HG03108 (cell line): ENCODE measurements around the gene SF3A2.

Experiments used
- ATAC-seq: cut with Tn5 transposase; IDR thresholded peaks from one replicate; pipeline ENCODE4 v1.9.1; 2021; ENCODE audit warnings: moderate library complexity; ENCODE audit not compliant: unreplicated experiment

SF3A2 gene

GRCh38 chr19:2226051-2226839 lies 10.4 kb upstream of the SF3A2 start:
- no peak for ATAC-seq

DNA sequence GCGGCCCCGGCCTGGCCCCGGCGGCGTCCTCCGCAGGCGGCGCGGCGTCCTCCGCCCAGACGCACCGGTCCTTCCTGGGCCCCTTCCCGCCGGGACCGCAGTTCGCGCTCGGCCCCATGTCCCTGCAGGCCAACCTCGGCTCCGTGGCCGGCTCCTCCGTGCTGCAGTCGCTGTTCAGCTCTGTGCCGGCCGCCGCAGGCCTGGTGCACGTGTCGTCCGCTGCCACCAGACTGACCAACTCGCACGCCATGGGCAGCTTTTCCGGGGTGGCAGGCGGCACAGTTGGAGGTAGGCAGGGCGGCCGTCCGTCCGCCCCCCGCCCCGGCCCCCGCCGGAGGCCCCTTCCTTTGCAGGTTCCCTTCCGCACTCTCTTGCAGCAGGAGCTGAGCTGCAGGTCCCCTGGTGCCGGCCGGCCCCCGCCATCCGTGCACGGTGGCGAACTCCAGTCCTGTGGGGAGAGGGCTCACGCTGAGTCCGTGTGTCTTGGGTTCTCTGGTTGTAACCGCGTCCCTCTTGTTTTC lies 9.7 kb upstream of the SF3A2 start:
- no peak for ATAC-seq

DNA sequence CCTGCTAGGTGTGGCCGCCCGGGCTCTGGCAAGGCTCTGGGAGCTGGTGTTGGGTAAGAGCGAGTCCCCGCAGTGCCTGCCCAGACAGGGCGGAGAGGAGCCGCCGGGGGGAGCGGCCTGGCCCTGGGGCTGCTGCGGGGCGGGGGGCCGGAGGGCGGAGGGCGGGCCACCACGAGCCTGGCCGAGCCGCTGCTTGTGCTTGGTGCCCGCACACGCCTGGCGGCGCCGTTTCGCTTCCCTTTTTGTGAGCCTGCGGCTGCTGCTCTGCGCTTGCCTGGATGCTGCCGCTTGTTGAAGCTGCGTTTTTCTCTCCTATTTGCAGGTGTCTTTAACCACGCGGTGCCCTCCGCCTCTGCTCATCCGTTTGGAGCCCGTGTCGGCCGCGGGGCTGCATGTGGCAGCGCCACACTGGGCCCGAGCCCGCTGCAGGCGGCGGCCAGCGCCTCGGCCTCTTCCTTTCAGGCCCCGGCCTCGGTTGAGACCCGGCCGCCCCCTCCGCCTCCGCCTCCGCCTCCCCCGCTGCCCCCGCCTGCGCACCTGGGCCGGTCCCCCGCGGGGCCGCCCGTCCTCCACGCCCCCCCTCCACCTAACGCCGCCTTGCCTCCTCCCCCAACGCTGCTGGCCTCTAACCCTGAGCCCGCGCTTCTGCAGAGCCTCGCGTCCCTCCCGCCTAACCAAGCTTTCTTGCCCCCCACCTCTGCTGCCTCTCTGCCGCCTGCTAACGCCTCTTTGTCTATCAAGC lies 9.0 kb upstream of the SF3A2 start:
- no peak for ATAC-seq

- ATAC-seq, result no peak
These were observed 8.2 kb upstream of the SF3A2 start for GRCh38 chr19:2228157-2229030.

- ATAC-seq, result no peak
These were observed 7.3 kb upstream of the SF3A2 start for GRCh38 chr19:2229103-2230032.

GRCh38 chr19:2230033-2230531 lies 6.5 kb upstream of the SF3A2 start:
- no peak for ATAC-seq

GRCh38 chr19:2230807-2231533 lies 5.7 kb upstream of the SF3A2 start:
- no peak for ATAC-seq

- no peak for ATAC-seq
These were observed 4.9 kb upstream of the SF3A2 start for GRCh38 chr19:2231621-2232221.

- ATAC-seq, result no peak
These were observed 4.1 kb upstream of the SF3A2 start for GRCh38 chr19:2232286-2233151.

DNA sequence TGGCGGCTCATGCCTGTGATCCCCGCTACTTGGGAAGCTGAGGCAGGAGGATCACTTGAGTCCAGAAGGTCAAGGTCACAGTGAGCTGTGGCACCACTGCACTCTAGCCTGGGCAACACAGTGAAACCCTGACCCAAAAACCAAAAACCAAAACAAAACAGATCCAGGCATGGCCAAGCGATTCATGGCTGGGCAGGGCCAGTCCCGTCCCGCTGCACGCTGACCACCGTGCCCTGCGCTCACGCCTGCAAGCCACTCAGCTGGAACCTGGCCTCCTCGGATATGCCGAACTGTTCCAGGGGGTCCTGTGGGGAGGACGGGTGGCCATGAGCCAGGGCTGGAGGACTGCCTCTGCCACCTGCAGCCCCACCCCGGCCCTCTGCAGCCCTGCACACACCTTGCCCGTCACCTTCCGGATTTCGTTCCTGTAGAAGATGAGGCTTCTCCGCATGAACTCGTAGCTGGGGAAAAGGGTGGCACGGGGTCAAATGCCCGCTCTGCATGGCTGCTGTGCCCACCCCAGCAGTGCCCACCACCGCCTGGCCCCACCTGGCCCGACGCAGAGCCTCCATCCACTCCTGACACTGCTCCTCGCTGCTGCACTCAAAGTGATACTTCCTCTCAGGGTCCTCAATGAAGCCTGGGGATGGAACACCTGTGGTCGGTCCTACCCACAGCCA lies 2.9 kb upstream of the SF3A2 start:
- ATAC-seq, result no peak

GRCh38 chr19:2234996-2235380 lies 1.6 kb upstream of the SF3A2 start:
- ATAC-seq, result no peak

DNA sequence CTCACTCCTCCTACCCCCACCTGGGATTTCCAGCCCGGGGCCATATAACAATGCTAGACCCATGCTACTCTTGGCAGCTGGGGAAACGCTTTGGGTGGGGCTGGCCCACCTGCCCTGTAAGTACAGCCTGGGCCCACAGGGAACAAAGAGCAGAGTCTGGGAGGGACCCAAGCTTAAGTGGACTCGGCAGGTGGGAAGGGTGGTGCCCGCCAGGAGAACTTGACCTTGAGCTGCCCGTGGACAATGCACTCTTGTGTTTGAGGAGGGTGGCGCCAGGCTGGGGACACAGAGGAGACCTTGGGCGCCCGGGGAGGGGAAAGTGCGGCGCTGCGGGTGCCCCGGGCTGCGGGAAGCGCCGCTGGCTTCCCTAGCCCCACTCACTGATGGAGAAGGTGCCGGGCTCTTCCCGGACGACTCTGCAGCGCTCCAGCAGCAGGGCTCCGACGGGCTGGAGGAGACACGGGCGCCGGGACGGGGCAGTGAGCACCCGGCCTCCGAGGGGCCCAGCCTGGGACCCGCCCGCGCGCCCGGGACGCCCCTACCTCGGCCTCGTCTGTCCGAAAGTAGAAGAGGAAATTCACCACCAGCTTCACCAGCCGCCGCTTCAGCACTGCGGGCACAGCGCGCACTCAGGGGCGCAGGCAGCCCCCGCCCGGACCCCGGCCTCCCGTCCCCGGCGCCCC lies 1.1 kb upstream of the SF3A2 start:
- ATAC-seq, result peak; percentile 14

DNA sequence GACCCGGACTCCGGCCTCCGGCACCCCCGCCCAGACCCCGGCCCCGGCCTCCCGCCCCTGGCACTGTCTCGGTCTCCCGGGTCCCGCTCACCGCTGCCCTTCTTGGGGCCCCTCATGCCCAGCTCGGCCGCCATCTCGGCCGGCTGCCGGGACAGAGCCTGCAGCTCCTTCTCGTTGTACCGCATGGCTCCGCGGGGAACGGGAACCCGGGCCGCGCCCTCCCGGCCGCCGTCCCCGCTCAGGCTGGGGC lies 635 bp upstream of the SF3A2 start:
- no peak for ATAC-seq

DNA sequence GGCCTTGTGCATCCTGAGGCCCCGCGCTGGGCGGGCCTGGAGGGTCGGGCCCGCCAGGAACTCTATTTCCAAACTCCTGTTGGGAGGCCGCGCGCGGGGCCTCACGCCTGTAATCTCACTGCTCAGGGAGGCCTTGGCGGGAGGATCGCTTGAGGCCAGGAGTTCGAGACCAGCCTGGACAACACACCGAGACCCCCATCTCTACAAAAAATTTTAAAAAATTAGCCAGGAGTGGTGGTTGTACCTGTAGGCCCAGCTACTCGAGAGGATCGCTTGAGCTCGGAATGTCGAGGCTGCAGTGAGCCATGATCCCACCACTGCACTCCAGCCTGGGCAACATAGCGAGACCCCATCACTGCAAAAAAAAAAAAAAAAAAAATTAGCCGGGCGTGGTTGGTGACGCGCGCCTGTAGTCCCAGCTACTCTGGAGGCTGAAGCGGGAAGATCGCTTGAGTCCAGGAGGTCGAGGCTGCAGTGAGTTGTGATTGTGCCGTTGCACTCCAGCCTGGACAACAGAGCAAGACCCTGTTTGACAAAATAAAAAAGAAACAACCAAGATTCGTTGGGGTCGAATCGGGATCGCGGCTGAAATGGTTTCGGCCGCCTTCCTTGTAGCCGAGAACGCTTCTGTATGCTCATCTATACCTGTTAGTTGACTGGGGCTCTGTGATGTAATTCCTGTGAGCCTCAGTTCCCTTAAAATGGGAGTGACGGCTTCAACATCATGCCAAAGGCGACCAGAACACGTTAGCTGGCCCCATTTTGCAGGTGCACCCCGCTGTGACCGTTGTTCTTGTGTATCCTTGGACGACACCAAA lies 636 bp downstream of the SF3A2 start:
- no peak for ATAC-seq

DNA sequence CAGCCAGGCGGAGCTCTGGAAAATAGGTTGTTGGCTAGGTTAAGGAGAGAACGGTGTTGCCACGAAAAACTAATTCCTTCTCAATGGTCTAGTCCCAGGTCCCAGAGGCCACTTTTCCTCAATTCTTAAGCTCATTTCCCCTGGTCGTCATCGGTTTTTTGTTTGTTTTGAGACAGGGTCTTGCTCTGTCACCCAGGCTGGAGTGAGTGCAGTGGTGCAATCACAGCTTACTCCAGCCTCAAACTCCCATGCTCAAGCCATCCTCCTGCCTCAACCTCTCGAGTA lies 1.2 kb downstream of the SF3A2 start:
- ATAC-seq, result no peak

DNA sequence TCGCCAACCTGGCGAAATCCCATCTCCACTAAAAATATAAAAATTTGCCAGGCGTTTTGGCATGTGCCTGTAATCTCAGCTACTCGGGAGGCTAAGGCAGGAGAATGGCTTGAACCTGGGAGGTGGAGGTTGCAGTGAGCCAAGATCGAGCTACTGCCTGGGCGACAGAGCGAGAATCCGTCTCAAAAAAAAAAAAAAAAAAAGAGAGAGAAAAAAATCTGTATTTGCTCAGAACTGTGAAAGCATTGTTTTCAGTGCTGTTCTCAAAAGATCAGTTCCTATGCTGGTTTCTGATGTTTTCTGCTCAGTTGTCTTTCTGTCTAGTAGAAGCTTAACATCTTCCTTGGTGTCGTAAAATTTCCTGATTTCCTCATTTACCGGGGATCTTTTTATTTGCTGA lies 2.5 kb downstream of the SF3A2 start:
- no peak for ATAC-seq
